HG03378 (cell line): ENCODE results near the gene TM4SF20.
A peak's percentile ranks its signal among the peaks of the same experiment; 100 is the strongest.

Experiments
- ATAC-seq: cut with Tn5 transposase; IDR thresholded peaks from one replicate; pipeline ENCODE4 v1.9.1; 2021; ENCODE audit warnings: mild to moderate bottlenecking, moderate library complexity; ENCODE audit not compliant: unreplicated experiment

The TM4SF20 gene

GRCh38 chr2:227379095-227379494 is at the start of gene TM4SF20:
Gene TM4SF20 (minus strand): TSS chr2:227379306. CDS start chr2:227379268, 38 bp downstream.
- ATAC-seq: no peak

- ATAC-seq: no peak
Measured at GRCh38 chr2:227428731-227429285, 49.7 kb upstream of the TM4SF20 start.

- no peak for ATAC-seq
Measured at GRCh38 chr2:227423656-227424499, 44.8 kb upstream of the TM4SF20 start.

GRCh38 chr2:227420087-227421052 is 41.3 kb upstream of the TM4SF20 start:
- ATAC-seq: no peak

GRCh38 chr2:227416701-227417100 is 37.6 kb upstream of the TM4SF20 start:
- ATAC-seq: no peak

- ATAC-seq: no peak
Measured at GRCh38 chr2:227415538-227416424, 36.7 kb upstream of the TM4SF20 start.

- ATAC-seq: no peak
Measured at GRCh38 chr2:227414846-227415245, 35.7 kb upstream of the TM4SF20 start.

GRCh38 chr2:227413371-227413770 is 34.3 kb upstream of the TM4SF20 start:
- ATAC-seq: no peak

GRCh38 chr2:227412877-227413276 is 33.8 kb upstream of the TM4SF20 start:
- no peak for ATAC-seq

- ATAC-seq: no peak
Measured at GRCh38 chr2:227411990-227412350, 32.9 kb upstream of the TM4SF20 start.

GRCh38 chr2:227411320-227411989 is 32.3 kb upstream of the TM4SF20 start:
- peak; percentile 88 for ATAC-seq

- no peak for ATAC-seq
Measured at GRCh38 chr2:227410191-227410590, 31.1 kb upstream of the TM4SF20 start.

GRCh38 chr2:227407591-227408151 is 28.6 kb upstream of the TM4SF20 start:
- ATAC-seq: no peak

GRCh38 chr2:227406177-227407031 is 27.3 kb upstream of the TM4SF20 start:
- ATAC-seq: peak; percentile 52

GRCh38 chr2:227404585-227405271 is 25.6 kb upstream of the TM4SF20 start:
- ATAC-seq: no peak

GRCh38 chr2:227402959-227403358 is 23.9 kb upstream of the TM4SF20 start:
- ATAC-seq: no peak

- ATAC-seq: no peak
Measured at GRCh38 chr2:227402321-227402720, 23.2 kb upstream of the TM4SF20 start.

- ATAC-seq: no peak
Measured at GRCh38 chr2:227401550-227401949, 22.4 kb upstream of the TM4SF20 start.
